Stimulated activated effector memory CD8-positive, alpha-beta T cell treated with anti-CD3 and anti-CD28 coated beads, Interleukin-12 subunit alpha, Interleukin-12 subunit beta, amount 100 ng/mL, for 72 hours (primary cell): Measurements from ENCODE around the gene PNPLA7.
"Not testable (repeated sequence)": the region's sequence is repeated elsewhere in the genome, so short reads cannot be mapped to it uniquely, and the experiment has no call there.

Experiments
- ATAC-seq: fragments of 150-1000 bp; cut with Tn5 transposase; 2 replicates; pipeline ENCODE4 v1.10.0; 2021
- DNase-seq, 2 donors: peaks; one replicate each; pipeline ENCODE4 v3.0.0; 2021 to 2022; ENCODE audit warnings: low spot score in 2 of 2
- H3K27ac Mint-ChIP-seq: one replicate; pipeline ENCODE4 v1.8.0; 2022; ENCODE audit warnings: mild to moderate bottlenecking, mixed read lengths
- H3K36me3 Mint-ChIP-seq: one replicate; pipeline ENCODE4 v1.8.0; 2022; ENCODE audit warnings: mild to moderate bottlenecking, mixed read lengths
- H3K4me1 Mint-ChIP-seq: one replicate; pipeline ENCODE4 v1.8.0; 2022; ENCODE audit warnings: mixed read lengths
- H3K4me3 Mint-ChIP-seq: one replicate; pipeline ENCODE4 v1.8.0; 2022; ENCODE audit warnings: mild to moderate bottlenecking, mixed read lengths
- H3K9me3 Mint-ChIP-seq: one replicate; pipeline ENCODE4 v1.8.0; 2022; ENCODE audit warnings: mixed read lengths

The PNPLA7 gene

DNA sequence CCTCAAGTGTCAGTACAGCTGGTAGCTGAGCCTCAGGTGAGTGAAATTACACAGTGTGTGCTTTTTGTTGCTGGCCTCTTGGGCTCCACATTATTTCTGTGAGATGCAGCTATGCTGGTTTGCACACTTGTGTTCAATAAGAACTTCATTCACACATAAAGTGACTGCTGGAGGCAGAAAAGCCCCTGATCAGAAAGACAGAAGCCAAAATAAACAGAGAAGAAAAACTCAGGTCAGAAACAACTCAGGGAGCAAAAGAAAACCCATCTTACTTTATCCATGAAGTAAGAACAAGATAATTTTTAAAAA is 15.1 kb downstream of the PNPLA7 start:
- peak overlapping the region; percentile 73 for H3K27ac Mint-ChIP-seq
- H3K9me3 Mint-ChIP-seq, result peaks cover 5% of the 10 kb centered on the region
- H3K4me1 Mint-ChIP-seq, result peaks cover 33% of the 10 kb centered on the region
- ATAC-seq (no peak), DNase-seq (no peak)
- H3K36me3 Mint-ChIP-seq, result no peaks in the 10 kb centered on the region
- H3K4me3 Mint-ChIP-seq, result no peak overlapping the region

- Mint-ChIP-seq H3K4me1 (peaks cover 33% of the 10 kb centered on the region), H3K36me3 (no peaks in the 10 kb centered on the region), H3K27ac (peak overlapping the region; percentile 73), H3K4me3 (no peak overlapping the region), H3K9me3 (peaks cover 5% of the 10 kb centered on the region)
- peak; percentile 66 for ATAC-seq
- DNase-seq, result no peak
Measured at GRCh38 chr9:137534256-137535119, 15.7 kb downstream of the PNPLA7 start.

DNA sequence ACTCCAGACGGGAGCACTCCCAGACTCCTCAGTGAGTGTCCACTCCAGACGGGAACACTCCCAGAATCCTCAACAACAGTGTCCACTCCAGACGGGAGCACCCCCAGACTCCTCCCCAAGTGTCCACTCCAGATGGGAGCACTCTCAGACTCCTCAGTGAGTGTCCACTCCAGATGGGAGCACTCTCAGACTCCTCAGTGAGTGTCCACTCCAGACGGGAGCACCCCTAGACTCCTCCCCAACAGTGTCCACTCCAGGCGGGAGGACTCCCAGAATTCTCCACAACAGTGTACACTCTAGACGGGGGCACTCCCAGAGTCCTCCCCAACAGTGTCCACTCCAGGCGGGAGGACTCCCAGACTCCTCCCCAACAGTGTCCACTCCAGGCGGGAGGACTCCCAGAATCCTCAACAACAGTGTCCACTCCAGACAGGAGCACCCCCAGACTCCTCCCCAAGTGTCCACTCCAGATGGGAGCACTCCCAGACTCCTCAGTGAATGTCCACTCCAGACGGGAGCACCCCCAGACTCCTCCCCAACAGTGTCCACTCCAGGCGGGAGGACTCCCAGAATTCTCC is 17.2 kb downstream of the PNPLA7 start:
- not testable (repeated sequence) for DNase-seq, H3K27ac Mint-ChIP-seq, H3K36me3 Mint-ChIP-seq, H3K4me3 Mint-ChIP-seq, ATAC-seq, H3K9me3 Mint-ChIP-seq
- peaks cover 33% of the 10 kb centered on the region for H3K4me1 Mint-ChIP-seq

DNA sequence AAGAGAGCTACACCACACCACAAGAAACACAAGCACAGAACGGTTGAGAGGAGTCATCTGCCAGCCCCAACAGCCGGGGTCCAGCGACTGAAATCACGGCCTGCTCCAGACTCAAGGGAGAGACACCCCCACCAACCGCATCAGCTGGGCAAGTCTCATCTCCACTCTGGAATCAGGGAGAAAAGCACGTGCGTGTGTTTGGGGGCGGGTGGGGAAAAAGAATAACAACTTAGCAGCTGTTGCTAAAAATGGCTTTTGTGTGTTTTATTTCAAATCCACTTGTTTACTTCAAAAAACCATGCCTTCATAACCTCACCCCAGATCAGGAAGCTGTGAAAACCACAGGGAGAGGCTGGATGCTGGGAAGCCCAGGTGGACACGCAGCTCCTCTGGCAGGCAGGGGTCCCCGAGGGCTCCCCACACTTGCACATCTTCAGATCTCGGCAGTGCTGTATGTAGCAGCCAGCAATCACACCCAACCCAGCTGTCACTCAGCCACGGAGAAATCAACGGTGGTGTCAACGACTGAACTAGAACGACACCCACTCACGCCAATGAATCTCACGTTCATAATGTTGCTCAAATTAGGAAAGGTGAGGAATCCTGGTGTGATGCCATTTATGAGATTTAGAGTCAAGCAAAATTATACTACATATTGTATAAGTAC is 19.0 kb downstream of the PNPLA7 start:
- Mint-ChIP-seq H3K27ac (no peak overlapping the region), H3K9me3 (peaks cover 2% of the 10 kb centered on the region), H3K4me1 (peaks cover 18% of the 10 kb centered on the region), H3K36me3 (no peaks in the 10 kb centered on the region), H3K4me3 (no peak overlapping the region)
- no peak for ATAC-seq
- DNase-seq, result no peak

DNA sequence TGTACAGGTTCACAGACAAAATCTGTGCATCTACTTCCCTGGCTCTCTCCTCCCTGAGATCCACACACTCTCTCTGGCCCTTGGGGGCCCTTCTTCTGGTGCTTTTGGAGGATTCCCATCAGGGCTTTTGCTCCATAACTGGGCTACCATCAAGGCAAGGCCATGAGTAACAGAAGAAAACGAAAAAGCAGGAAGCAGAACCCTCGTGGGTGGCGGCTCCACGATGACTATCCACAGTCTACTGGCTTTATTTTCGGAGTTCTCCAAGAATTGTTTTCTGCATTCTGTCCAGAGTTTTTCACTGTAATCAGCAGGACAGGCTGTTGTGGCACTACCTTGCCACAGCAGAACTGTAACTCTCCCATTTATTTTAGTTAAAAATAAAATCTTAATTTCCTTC is 19.9 kb downstream of the PNPLA7 start:
- Mint-ChIP-seq H3K4me3 (no peak overlapping the region), H3K36me3 (no peaks in the 10 kb centered on the region), H3K9me3 (no peaks in the 10 kb centered on the region), H3K27ac (no peak overlapping the region), H3K4me1 (peaks cover 17% of the 10 kb centered on the region)
- DNase-seq, result no peak
- no peak for ATAC-seq

GRCh38 chr9:137524981-137525317 is 25.3 kb downstream of the PNPLA7 start:
- Mint-ChIP-seq H3K27ac (no peak overlapping the region), H3K36me3 (no peaks in the 10 kb centered on the region), H3K4me1 (peaks cover 9% of the 10 kb centered on the region), H3K4me3 (no peak overlapping the region), H3K9me3 (no peaks in the 10 kb centered on the region)
- ATAC-seq (no peak), DNase-seq (no peak)

- Mint-ChIP-seq H3K4me1 (peaks cover 9% of the 10 kb centered on the region), H3K9me3 (no peaks in the 10 kb centered on the region), H3K4me3 (no peak overlapping the region), H3K27ac (no peak overlapping the region), H3K36me3 (no peaks in the 10 kb centered on the region)
- ATAC-seq, result no peak
- no peak for DNase-seq
Measured at GRCh38 chr9:137524161-137524980, 25.8 kb downstream of the PNPLA7 start.

DNA sequence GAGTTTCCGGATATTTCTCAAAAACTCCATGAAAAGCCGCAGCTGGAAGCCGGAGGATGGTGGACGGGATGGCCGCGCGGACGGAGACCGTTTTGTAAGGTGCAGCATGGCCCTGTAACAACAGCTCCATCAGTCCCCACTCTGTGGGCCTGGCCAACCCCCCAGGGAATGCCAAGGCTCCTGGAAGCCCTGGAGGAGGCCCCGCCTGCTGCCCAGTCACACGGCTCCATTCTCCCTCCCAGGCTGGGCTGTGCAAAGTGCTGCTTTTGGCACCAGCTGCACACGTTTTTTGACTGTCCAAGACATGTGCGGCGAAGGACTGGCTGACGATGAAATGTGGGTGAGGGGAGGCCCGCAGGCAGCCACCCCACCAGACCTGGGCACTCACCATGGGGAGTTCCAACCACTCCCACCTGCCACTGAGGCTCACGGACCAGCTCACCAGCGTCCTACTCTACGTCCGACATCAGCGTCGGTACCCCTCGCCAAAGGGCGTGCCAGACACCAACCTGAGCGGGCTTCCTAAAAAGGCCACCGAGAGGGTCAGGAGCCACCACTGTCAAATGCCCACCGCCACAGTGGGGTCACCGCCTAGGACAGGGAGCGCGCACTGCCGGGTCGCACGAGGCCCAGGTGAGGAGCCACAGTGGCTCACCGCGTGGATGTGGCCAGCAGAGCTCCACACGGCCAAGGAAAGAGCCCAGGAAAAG is 27.3 kb downstream of the PNPLA7 start:
- Mint-ChIP-seq H3K4me3 (no peak overlapping the region), H3K4me1 (peaks cover 9% of the 10 kb centered on the region), H3K36me3 (no peaks in the 10 kb centered on the region), H3K27ac (no peak overlapping the region), H3K9me3 (no peaks in the 10 kb centered on the region)
- DNase-seq, result no peak
- no peak for ATAC-seq

GRCh38 chr9:137521405-137521985 is 28.7 kb downstream of the PNPLA7 start:
- H3K4me1 Mint-ChIP-seq, result peaks cover 9% of the 10 kb centered on the region
- no peak overlapping the region for H3K4me3 Mint-ChIP-seq
- ATAC-seq, result no peak

DNA sequence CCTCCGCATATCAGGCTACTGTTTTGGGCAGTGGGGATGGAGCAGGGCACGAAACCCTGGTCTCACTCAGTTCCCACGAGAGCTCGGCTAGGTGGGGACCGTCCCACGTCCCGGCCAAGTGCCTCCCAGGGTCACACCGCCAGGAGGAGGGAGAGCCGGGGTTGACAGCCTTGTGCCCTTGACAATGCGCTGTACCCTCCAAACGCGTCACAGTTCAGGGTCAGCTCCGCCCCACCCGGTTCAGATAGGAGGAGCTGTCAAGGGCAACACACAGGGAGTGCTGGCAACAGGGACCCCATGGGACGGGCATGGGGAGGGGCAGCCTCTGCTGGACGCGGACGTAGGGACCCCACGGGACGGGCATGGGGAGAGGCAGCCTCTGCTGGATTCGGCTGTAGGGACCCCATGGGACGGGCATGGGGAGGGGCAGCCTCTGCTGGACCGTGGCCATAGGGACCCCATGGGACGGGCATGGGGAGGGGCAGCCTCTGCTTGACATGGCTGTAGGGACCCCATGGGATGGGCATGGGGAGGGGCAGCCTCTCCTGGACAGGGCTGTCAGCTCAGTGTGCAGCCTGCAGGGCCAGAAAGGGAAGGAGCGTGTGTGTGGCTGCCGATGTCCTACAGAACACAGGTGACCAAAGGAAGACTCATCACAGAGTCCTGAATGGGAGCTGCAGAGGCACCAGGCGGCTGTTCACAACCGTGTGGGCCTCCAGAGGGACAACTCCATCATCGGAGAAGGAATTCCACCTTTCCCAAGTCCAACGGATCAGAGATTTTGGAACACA is 29.4 kb downstream of the PNPLA7 start:
- DNase-seq (no peak), ATAC-seq (no peak)
- Mint-ChIP-seq H3K4me1 (peaks cover 9% of the 10 kb centered on the region), H3K36me3 (no peaks in the 10 kb centered on the region), H3K9me3 (no peaks in the 10 kb centered on the region), H3K4me3 (no peak overlapping the region), H3K27ac (no peak overlapping the region)

More at GRCh38 chr9:137521405-137521985, 28.7 kb downstream of the PNPLA7 start:
- Mint-ChIP-seq H3K27ac (no peak overlapping the region), H3K9me3 (no peaks in the 10 kb centered on the region), H3K36me3 (no peaks in the 10 kb centered on the region)
- DNase-seq, result no peak

- Mint-ChIP-seq H3K4me1 (no peaks in the 10 kb centered on the region), H3K27ac (no peak overlapping the region), H3K9me3 (no peaks in the 10 kb centered on the region), H3K4me3 (no peak overlapping the region), H3K36me3 (no peaks in the 10 kb centered on the region)
- DNase-seq (no peak), ATAC-seq (no peak)
Measured at GRCh38 chr9:137519553-137519952, 30.6 kb downstream of the PNPLA7 start.

DNA sequence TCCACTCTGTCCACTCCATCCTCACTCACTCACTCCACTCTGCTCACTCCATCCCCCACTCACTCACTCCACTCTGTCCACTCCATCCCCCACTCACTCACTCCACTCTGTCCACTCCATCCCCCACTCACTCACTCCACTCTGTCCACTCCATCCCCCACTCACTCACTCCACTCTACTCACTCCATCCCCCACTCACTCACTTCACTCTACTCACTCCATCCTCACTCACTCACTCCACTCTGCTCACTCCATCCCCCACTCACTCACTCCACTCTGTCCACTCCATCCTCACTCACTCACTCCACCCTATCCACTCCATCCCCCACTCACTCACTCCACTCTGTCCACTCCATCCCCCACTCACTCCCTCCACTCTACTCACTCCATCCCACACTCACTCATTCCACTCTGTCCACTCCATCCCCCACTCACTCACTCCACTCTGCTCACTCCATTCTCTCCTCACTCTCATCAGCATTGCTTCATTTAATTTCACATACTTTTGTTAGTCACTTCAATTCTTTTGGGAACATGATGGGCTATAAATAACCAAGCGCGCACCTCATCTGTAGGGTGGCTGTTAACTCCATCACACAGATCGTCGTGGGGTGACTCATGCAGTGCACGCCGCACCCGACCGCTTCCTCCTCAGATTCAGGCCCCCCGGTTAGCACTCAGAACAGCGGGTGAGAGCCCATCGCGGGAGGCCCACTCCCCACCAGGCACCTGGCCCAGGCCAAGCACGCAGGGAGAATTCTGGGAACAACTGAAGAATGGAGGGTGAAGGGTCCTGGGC is 31.3 kb downstream of the PNPLA7 start:
- not testable (repeated sequence) for H3K27ac Mint-ChIP-seq, H3K4me1 Mint-ChIP-seq, H3K4me3 Mint-ChIP-seq, H3K36me3 Mint-ChIP-seq, H3K9me3 Mint-ChIP-seq, DNase-seq, ATAC-seq

GRCh38 chr9:137516144-137516917 is 33.9 kb downstream of the PNPLA7 start:
- Mint-ChIP-seq H3K4me3 (no peak overlapping the region), H3K9me3 (no peaks in the 10 kb centered on the region), H3K36me3 (no peaks in the 10 kb centered on the region), H3K4me1 (peaks cover 8% of the 10 kb centered on the region), H3K27ac (no peak overlapping the region)
- ATAC-seq (no peak), DNase-seq (no peak)
